Activated CD4-positive, alpha-beta memory T cell treated with anti-CD3 and anti-CD28 coated beads for 36 hours (primary cell): ENCODE data around the gene FAM83B. TPM values are rescaled to one million over a fixed set of nuclear protein-coding genes. Genes with fewer than 3 reads are reported as not detected.
"Not testable (repeated sequence)": the region's sequence is repeated elsewhere in the genome, so short reads cannot be mapped to it uniquely, and the experiment has no call there.

ENCODE experiments used
- CTCF ChIA-PET: fragments of 350-600 bp; sonication (Branson Sonifier 250); formaldehyde crosslinking; loops from one replicate; lab custom pipeline; 2021; ENCODE audit warnings: antibody characterized with exemption, inconsistent platforms; lab: Charles Lee
- POLR2A ChIA-PET: fragments of 350-600 bp; sonication (Branson Sonifier 250); formaldehyde crosslinking; loops from one replicate; lab custom pipeline; 2021; ENCODE audit warnings: antibody characterized with exemption; lab: Charles Lee
- DNase-seq: peaks from one replicate; pipeline ENCODE4 v3.0.0-alpha.2; 2020
- H3K27ac Mint-ChIP-seq: one replicate; pipeline ENCODE4 v1.8.0; 2021; ENCODE audit warnings: mixed read lengths
- H3K27me3 Mint-ChIP-seq: one replicate; pipeline ENCODE4 v1.8.0; 2021; ENCODE audit warnings: mixed read lengths
- H3K36me3 Mint-ChIP-seq: one replicate; pipeline ENCODE4 v1.8.0; 2021; ENCODE audit warnings: mixed read lengths
- H3K4me1 Mint-ChIP-seq: one replicate; pipeline ENCODE4 v1.8.0; 2021; ENCODE audit warnings: low read depth, mixed read lengths
- H3K4me3 Mint-ChIP-seq: one replicate; pipeline ENCODE4 v1.8.0; 2021; ENCODE audit warnings: mild to moderate bottlenecking, mixed read lengths
- H3K9me3 Mint-ChIP-seq: one replicate; pipeline ENCODE4 v1.8.0; 2021; ENCODE audit warnings: mixed read lengths
- intact Hi-C: fragments of 100-400 bp; cut with micrococcal nuclease; formaldehyde crosslinking; loops from one replicate; pipeline ENCODE4 v1.15.1; 2023
- total RNA-seq, 2 experiments: library from RNA; stranded (reverse); gene quantifications; one replicate each; pipeline ENCODE4 v1.2.3, GENCODE V29; 2021

Gene FAM83B
- total RNA-seq, 2 experiments from 2014 or later = not detected

GRCh38 chr6:54913211-54913610, 66.6 kb downstream of the FAM83B start:
- Mint-ChIP-seq H3K9me3 (peaks cover 23% of the 10 kb centered on the region), H3K4me1 (no peaks in the 10 kb centered on the region), H3K4me3 (no peak overlapping the region), H3K36me3 (no peaks in the 10 kb centered on the region), H3K27me3 (no peaks in the 10 kb centered on the region), H3K27ac (no peak overlapping the region)
- ChIA-PET CTCF (no interaction called here), POLR2A (no interaction called here)
- no peak for DNase-seq
- intact Hi-C loops = no loop called here

GRCh38 chr6:54916858-54917257, 70.3 kb downstream of the FAM83B start:
- Mint-ChIP-seq H3K9me3 (peaks cover 15% of the 10 kb centered on the region), H3K27me3 (no peaks in the 10 kb centered on the region), H3K36me3 (no peaks in the 10 kb centered on the region), H3K4me1 (no peaks in the 10 kb centered on the region), H3K4me3 (no peak overlapping the region), H3K27ac (no peak overlapping the region)
- POLR2A ChIA-PET = no interaction called here
- intact Hi-C loops = no loop called here
- DNase-seq = no peak
- CTCF ChIA-PET = no interaction called here

- intact Hi-C loops = no loop called here
- Mint-ChIP-seq H3K36me3 (no peaks in the 10 kb centered on the region), H3K4me1 (no peaks in the 10 kb centered on the region), H3K27ac (no peak overlapping the region), H3K27me3 (no peaks in the 10 kb centered on the region), H3K4me3 (no peak overlapping the region), H3K9me3 (peaks cover 5% of the 10 kb centered on the region)
- ChIA-PET POLR2A (no interaction called here), CTCF (no interaction called here)
- no peak for DNase-seq
These were observed 74.1 kb downstream of the FAM83B start for GRCh38 chr6:54920628-54921027.

- DNase-seq = no peak
- Mint-ChIP-seq H3K4me3 (no peak overlapping the region), H3K36me3 (no peaks in the 10 kb centered on the region), H3K4me1 (no peaks in the 10 kb centered on the region), H3K9me3 (no peaks in the 10 kb centered on the region), H3K27me3 (no peaks in the 10 kb centered on the region), H3K27ac (no peak overlapping the region)
- ChIA-PET POLR2A (no interaction called here), CTCF (interaction anchor here (1.4 kb wide), 1 partner anchor 203 kb away, joined by 3 read pairs; no protein-coding TSS in a partner anchor)
- intact Hi-C loops = no loop called here
These were observed 75.3 kb downstream of the FAM83B start for GRCh38 chr6:54921891-54922290.

- no peak overlapping the region for H3K27ac Mint-ChIP-seq
- intact Hi-C loops = no loop called here
- H3K36me3 Mint-ChIP-seq = no peaks in the 10 kb centered on the region
- no peak for DNase-seq
- ChIA-PET CTCF (no interaction called here), POLR2A (no interaction called here)
- no peaks in the 10 kb centered on the region for H3K27me3 Mint-ChIP-seq
- no peaks in the 10 kb centered on the region for H3K4me1 Mint-ChIP-seq
- H3K9me3 Mint-ChIP-seq = peaks cover 27% of the 10 kb centered on the region
- H3K4me3 Mint-ChIP-seq = no peak overlapping the region
These were observed 82.8 kb downstream of the FAM83B start for GRCh38 chr6:54929245-54929909.

GRCh38 chr6:54932622-54933021, 86.1 kb downstream of the FAM83B start:
- Mint-ChIP-seq H3K9me3 (peaks cover 27% of the 10 kb centered on the region), H3K4me1 (no peaks in the 10 kb centered on the region), H3K27me3 (no peaks in the 10 kb centered on the region), H3K27ac (no peak overlapping the region), H3K4me3 (no peak overlapping the region), H3K36me3 (no peaks in the 10 kb centered on the region)
- DNase-seq = no peak
- POLR2A ChIA-PET = no interaction called here
- intact Hi-C loops = no loop called here
- CTCF ChIA-PET = no interaction called here

GRCh38 chr6:54935739-54936138, 89.2 kb downstream of the FAM83B start:
- no peak overlapping the region for H3K27ac Mint-ChIP-seq
- no peaks in the 10 kb centered on the region for H3K4me1 Mint-ChIP-seq
- no peak overlapping the region for H3K4me3 Mint-ChIP-seq
- H3K36me3 Mint-ChIP-seq = no peaks in the 10 kb centered on the region
- ChIA-PET CTCF (no interaction called here), POLR2A (no interaction called here)
- peaks cover 29% of the 10 kb centered on the region for H3K9me3 Mint-ChIP-seq
- intact Hi-C loops = no loop called here
- DNase-seq = no peak
- no peaks in the 10 kb centered on the region for H3K27me3 Mint-ChIP-seq

- H3K36me3 Mint-ChIP-seq = no peaks in the 10 kb centered on the region
- H3K27ac Mint-ChIP-seq = no peak overlapping the region
- DNase-seq = no peak
- CTCF ChIA-PET = no interaction called here
- POLR2A ChIA-PET = no interaction called here
- H3K4me3 Mint-ChIP-seq = no peak overlapping the region
- no peaks in the 10 kb centered on the region for H3K27me3 Mint-ChIP-seq
- H3K4me1 Mint-ChIP-seq = no peaks in the 10 kb centered on the region
- intact Hi-C loops = no loop called here
- H3K9me3 Mint-ChIP-seq = peaks cover 23% of the 10 kb centered on the region
These were observed 90.8 kb downstream of the FAM83B start for GRCh38 chr6:54937371-54937770.

GRCh38 chr6:54957698-54958097, 111.1 kb downstream of the FAM83B start:
- Mint-ChIP-seq H3K27me3 (no peaks in the 10 kb centered on the region), H3K4me3 (no peak overlapping the region), H3K4me1 (no peaks in the 10 kb centered on the region), H3K9me3 (peaks cover 11% of the 10 kb centered on the region), H3K36me3 (no peaks in the 10 kb centered on the region), H3K27ac (no peak overlapping the region)
- ChIA-PET CTCF (no interaction called here), POLR2A (no interaction called here)
- intact Hi-C loops = no loop called here
- DNase-seq = no peak

GRCh38 chr6:54958446-54958845, 111.9 kb downstream of the FAM83B start:
- no peaks in the 10 kb centered on the region for H3K36me3 Mint-ChIP-seq
- H3K4me3 Mint-ChIP-seq = no peak overlapping the region
- no peaks in the 10 kb centered on the region for H3K27me3 Mint-ChIP-seq
- peaks cover 11% of the 10 kb centered on the region for H3K9me3 Mint-ChIP-seq
- no peak overlapping the region for H3K27ac Mint-ChIP-seq
- ChIA-PET POLR2A (no interaction called here), CTCF (no interaction called here)
- intact Hi-C loops = no loop called here
- DNase-seq = no peak
- H3K4me1 Mint-ChIP-seq = no peaks in the 10 kb centered on the region

- H3K27ac Mint-ChIP-seq = no peak overlapping the region
- no peak overlapping the region for H3K4me3 Mint-ChIP-seq
- H3K4me1 Mint-ChIP-seq = no peaks in the 10 kb centered on the region
- CTCF ChIA-PET = no interaction called here
- intact Hi-C loops = no loop called here
- H3K36me3 Mint-ChIP-seq = no peaks in the 10 kb centered on the region
- POLR2A ChIA-PET = no interaction called here
- no peaks in the 10 kb centered on the region for H3K27me3 Mint-ChIP-seq
- DNase-seq = no peak
- H3K9me3 Mint-ChIP-seq = peaks cover 6% of the 10 kb centered on the region
These were observed 113.2 kb downstream of the FAM83B start for GRCh38 chr6:54959820-54960219.

- POLR2A ChIA-PET, H3K9me3 Mint-ChIP-seq, H3K4me1 Mint-ChIP-seq, H3K27ac Mint-ChIP-seq, CTCF ChIA-PET, DNase-seq, H3K27me3 Mint-ChIP-seq, intact Hi-C loops, H3K36me3 Mint-ChIP-seq, H3K4me3 Mint-ChIP-seq: not testable (repeated sequence)
These were observed 114.8 kb downstream of the FAM83B start for GRCh38 chr6:54961372-54961771.

- intact Hi-C loops = no loop called here
- no peaks in the 10 kb centered on the region for H3K4me1 Mint-ChIP-seq
- no peak for DNase-seq
- H3K4me3 Mint-ChIP-seq = no peak overlapping the region
- H3K9me3 Mint-ChIP-seq = peaks cover 6% of the 10 kb centered on the region
- POLR2A ChIA-PET = no interaction called here
- no peaks in the 10 kb centered on the region for H3K36me3 Mint-ChIP-seq
- no peaks in the 10 kb centered on the region for H3K27me3 Mint-ChIP-seq
- H3K27ac Mint-ChIP-seq = no peak overlapping the region
- CTCF ChIA-PET = no interaction called here
These were observed 123.8 kb downstream of the FAM83B start for GRCh38 chr6:54970337-54970736.
